ENCODE results near the gene ENTPD6. TPM values are rescaled to one million over a fixed set of nuclear protein-coding genes. Genes with fewer than 3 reads are reported as not detected.

Gene ENTPD6
- polyA plus RNA-seq, 3 donors = 45.1 to 50.4 (median 48.9) TPM

- DNase-seq (ENCODE audit: extremely low read depth in 1 of 11, low read depth in 9 of 11, low spot score in 4 of 11) = no peak
Observed at GRCh38 chr20:25218109-25218486, 22.6 kb downstream of the ENTPD6 start.

DNA sequence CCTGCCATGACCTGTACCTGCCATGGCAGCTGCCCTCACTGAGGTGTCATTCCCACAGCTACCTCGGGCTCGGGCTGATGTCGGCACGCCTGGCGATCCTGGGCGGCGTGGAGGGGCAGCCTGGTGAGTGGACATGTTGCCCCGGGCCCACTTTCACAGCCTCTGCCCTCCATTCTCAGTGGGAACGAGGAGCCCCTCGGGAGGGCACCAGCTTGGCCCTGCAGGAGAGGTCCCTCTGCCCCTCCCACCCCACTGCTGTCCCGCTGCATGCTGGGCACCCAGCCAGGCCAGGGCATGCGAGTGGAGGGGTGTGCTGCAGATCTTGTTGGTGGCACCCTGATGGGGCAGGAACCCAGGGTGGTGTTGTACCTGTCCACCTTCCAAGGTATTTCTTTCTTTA lies 23.0 kb downstream of the ENTPD6 start:
- DNase-seq (ENCODE audit: extremely low read depth in 1 of 11, low read depth in 9 of 11, low spot score in 4 of 11) = no peak

DNA sequence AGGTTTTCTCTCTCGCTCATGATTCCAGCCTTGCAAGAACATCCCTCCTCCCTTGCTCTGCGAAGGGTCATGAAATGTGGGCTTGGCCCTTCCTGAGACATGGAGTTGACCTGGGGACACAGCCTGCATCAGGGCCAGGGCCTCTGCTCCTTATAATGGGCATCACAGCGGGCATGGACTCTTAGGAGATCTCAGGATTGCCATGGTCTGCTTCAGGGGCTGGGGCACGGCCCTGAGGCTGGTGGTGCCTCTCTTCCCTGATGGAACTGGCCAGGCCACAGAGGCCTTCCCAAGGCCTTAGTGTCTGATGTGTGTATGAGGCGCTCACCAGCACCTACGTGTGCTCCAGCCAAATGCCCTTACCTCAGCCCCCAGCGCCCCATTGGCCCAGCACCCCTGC lies 23.9 kb downstream of the ENTPD6 start:
- DNase-seq (ENCODE audit: extremely low read depth in 1 of 11, low read depth in 9 of 11, low spot score in 4 of 11) = no peak

GRCh38 chr20:25220021-25220730 lies 24.7 kb downstream of the ENTPD6 start:
- DNase-seq (ENCODE audit: extremely low read depth in 1 of 11, low read depth in 9 of 11, low spot score in 4 of 11) = no peak

DNA sequence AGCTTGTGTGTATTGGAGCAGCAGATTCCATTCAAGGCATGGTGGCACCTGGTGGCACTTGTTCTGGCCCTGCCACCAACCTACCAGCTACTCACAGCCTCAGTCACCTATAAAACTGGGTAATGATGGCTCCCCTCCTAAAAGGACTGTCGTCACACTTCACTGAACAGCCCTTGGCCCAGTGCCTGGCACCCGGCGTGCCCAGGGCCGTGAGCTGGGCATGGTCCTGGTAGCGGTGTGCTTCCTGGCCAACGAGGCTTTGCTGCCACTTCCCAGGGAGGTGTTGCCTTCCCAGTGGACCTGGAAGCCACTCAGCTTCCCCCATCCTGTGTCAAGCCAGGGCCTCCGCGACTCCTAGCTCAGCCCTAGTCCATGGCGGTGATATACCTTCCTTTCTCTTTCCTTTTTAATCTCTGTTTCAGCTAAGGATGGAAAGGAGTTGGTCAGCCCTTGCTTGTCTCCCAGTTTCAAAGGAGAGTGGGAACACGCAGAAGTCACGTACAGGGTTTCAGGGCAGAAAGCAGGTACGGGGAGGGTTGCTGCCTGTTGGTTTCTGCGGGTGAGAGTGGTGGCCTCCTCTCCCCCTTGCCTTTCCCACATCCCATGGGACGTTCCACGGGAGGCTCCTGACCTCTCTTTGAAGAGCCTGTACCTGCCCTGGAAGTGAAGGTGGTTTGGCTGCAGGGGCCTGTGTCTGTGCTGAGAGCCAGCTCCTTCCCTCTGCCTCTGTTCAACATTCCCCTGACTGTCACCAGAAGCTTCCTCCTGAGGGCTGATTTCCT lies 25.5 kb downstream of the ENTPD6 start:
- no peak for DNase-seq (ENCODE audit: extremely low read depth in 1 of 11, low read depth in 9 of 11, low spot score in 4 of 11)

DNA sequence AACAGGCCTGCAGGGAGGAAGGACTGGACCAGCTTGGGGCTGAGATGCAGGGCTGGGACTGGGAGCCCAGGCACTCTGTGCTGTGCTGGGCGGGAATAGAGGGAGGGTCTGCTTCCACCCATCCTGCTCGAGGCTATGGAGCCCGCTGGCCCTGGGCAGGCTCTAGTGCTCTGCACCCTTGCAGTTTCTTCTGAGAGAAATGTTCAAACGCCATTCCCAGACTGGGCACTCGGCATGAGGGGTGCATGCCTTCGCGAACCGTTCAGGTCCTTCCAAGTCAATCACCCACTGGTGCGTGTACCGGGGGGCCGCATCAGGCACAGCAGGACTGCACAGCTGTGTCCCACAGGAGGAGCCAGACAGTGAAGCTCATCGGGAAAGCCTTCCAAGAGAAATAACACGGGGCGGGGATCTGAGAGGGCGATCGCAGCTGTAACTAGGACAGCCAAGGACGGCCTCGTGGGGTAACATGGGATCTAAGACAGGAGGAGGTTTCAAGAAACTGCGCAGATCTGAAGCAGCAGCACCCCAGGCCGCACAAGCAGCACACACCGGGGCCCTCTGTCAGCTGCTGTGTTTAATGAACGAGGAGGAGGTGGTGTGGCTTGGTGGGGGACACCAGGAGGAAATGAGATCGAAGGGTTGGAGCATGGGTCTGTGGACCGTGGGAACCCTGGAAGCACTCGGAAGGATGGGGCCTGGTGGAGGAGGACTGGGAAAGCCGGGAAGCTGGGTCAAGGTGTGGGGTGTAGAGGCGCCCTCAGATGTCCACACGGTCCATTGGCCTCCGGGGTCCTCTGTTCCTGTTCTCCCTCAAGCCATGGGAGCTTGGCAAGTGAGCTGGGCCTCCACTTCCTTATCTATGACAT lies 26.3 kb downstream of the ENTPD6 start:
- DNase-seq (ENCODE audit: extremely low read depth in 1 of 11, low read depth in 9 of 11, low spot score in 4 of 11) = no peak

- no peak for DNase-seq (ENCODE audit: extremely low read depth in 1 of 11, low read depth in 9 of 11, low spot score in 4 of 11)
Observed at GRCh38 chr20:25222461-25223178, 27.1 kb downstream of the ENTPD6 start.

DNA sequence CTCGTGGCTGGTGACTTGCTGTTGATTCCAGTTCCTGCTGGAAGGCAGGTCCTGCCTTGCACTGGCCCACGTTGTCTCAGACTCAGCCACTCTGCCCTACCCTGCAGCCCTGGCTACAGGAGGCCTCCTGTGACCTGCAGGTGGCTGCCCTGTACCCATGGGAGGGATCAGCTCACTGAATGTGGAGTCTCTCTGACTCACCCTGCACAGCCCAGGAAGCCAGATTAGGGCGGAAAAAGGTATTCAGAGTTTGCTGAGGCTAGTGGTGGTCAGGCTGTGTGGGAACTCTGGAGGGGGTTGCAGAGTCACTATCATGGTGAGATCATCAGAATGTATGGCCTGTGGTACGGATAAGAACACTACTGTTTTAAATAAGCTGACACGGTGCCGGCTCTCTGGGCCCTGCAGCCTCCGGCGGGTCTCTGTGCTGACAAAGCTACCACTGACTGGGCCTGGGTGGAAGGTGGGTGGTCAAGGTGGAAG lies 27.7 kb downstream of the ENTPD6 start:
- DNase-seq (ENCODE audit: extremely low read depth in 1 of 11, low read depth in 9 of 11, low spot score in 4 of 11) = no peak

- no peak for DNase-seq (ENCODE audit: extremely low read depth in 1 of 11, low read depth in 9 of 11, low spot score in 4 of 11)
Observed at GRCh38 chr20:25223765-25224720, 28.5 kb downstream of the ENTPD6 start.

DNA sequence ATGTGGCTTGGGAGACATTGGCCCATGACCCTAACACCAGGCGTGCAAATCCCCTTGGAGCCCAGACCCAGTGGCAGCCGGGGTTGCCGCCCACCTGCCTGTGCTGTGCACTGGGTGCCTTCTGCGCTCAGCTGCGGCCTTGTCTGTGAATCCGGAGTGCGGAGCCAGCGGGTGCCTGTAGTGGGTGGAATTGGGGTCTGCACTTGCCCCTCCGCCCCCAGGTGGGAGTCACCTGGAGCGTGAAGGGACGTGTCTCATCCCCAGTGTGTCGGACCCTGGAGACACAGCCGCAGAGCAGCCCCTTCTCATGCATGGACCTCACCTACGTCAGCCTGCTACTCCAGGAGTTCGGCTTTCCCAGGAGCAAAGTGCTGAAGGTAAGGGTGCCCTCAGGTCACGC lies 29.4 kb downstream of the ENTPD6 start:
- DNase-seq (ENCODE audit: extremely low read depth in 1 of 11, low read depth in 9 of 11, low spot score in 4 of 11) = no peak

DNA sequence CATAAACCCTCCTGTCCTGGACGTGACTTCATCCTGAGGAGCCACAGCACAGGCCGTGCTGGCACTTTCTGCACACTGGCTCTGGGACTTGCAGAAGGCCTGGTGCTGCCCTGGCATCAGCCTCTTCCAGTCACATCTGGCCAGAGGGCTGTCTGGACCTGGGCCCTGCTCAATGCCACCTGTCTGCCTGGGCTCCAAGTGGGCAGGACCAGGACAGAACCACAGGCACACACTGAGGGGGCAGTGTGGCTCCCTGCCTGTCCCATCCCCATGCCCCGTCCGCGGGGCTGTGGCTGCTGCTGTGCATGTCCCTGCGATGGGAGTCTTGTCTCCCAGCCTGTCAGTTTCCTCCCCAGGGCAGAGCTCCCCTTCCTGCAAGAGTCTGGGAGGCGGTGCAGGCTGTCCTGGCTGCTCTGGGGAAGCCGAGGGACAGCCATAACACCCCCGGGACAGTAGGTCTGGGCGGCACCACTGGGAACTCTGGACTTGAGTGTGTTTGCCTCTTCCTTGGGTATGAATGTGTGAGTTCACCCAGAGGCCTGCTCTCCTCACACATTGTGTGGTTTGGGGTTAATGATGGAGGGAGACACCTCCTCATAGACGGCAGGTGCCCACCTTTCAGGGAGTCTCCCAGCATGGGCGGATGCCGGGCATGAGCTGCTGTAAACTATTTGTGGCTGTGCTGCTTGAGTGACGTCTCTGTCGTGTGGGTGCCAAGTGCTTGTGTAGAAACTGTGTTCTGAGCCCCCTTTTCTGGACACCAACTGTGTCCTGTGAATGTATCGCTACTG lies 30.3 kb downstream of the ENTPD6 start:
- no peak for DNase-seq (ENCODE audit: extremely low read depth in 1 of 11, low read depth in 9 of 11, low spot score in 4 of 11)

DNA sequence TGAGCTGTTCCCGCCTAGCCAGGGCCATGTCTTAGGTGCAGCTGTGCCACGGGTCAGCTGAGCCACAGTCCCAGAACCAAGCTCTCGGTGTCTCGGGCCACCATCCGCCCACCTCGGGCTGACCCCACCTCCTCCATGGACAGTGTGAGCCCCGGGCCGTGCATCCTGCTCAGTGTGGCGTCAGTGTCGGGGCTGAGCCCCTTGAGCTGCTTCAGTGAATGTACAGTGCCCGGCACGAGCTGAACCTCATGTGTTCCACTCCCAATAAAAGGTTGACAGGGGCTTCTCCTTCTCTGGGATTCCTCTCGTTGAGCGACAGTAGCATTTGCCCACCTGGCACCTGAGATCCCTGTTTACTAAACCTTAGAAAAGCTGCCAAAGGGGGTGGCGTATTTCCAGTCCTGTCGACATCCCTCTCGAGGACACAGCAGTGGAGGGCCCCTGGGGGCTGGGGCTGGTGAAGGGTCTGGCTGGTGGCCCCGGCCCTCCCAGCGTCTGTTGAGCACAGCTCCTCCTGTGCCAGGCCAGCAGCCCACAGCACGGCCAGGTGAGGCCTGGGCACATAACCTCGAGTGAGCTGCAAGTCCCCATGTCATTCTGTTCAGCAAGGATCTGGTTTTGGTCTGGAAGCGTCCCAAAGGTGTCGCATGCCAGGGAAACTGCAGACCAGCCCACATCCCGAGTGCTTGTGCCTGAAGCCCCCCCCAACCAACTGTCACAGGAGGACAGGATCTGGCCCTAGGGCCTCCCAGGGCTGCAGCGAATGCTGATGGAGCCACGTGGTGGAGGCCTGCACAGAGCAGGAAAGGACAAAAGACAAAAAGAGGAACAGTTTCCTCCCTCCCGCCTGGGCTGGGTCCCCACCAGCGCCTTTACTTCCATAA lies 31.2 kb downstream of the ENTPD6 start:
- DNase-seq (ENCODE audit: extremely low read depth in 1 of 11, low read depth in 9 of 11, low spot score in 4 of 11) = no peak

- DNase-seq (ENCODE audit: extremely low read depth in 1 of 11, low read depth in 9 of 11, low spot score in 4 of 11) = no peak
Observed at GRCh38 chr20:25227317-25227831, 31.9 kb downstream of the ENTPD6 start.

- DNase-seq (ENCODE audit: extremely low read depth in 1 of 11, low read depth in 9 of 11, low spot score in 4 of 11) = no peak
Observed at GRCh38 chr20:25229486-25230165, 34.1 kb downstream of the ENTPD6 start.

DNA sequence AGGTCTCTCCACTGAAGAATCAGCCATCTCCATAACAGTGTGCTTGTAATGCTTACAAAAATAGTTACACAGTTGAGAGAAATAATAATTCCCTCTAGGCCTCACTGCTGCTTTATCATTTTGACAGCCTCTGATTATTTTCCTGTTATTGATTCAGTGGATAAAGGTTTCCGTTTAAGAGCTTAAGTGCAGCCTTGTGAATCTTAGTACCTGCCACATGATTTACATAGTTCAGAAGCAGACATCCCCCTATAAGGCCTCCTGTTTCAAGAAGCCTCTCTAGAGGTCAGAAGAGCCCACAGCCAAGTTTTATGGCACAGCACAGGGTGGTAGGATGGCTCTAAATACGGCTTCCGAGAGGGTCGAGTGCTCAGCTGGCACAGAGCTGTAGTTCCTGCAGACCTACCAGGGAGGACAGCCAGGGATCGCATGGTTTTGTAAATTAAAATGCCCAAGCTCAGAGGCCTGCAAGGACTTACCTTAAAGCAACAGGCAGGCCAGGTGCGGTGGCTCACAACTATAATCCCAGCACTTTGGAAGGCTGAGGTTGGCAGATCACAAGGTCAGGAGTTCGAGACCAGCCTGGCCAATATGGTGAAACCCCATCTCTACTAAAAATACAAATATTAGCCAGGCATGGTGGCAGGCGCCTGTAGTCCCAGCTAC lies 34.8 kb downstream of the ENTPD6 start:
- DNase-seq (ENCODE audit: extremely low read depth in 1 of 11, low read depth in 9 of 11, low spot score in 4 of 11) = no peak

Measured in renal cortex interstitium (tissue), 11 donors.